ENCODE data around the gene RHBDL2. TPM values are rescaled to one million over a fixed set of nuclear protein-coding genes. Genes with fewer than 3 reads are reported as not detected.

The RHBDL2 gene
- total and polyA plus RNA-seq, 10 of the 15 experiments (the other 5 are each of a cell fraction or from before 2014, with no cell fraction given) = 0.05 TPM; not detected in 9

DNA sequence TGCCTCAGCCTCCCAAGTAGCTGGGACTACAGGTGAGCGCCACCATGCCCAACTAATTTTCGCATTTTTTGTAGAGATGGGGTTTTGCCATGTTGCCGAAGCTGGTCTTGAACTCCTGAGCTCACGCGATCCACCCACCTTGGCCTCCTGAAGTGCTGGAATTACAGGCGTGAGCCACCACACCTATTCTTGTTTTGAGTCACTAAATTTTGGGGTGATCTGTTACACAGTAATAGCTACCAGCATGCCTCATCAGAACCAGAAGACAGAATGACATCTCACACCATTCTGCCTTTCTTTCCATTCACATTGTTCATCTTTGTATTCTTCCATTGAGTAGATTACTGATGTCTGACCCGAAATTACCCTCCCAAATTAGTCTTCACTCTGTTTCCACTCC is 9.1 kb downstream of the RHBDL2 start:
- CTCF ChIA-PET = interaction anchor here (1.5 kb wide), 1 partner anchor 31 kb away, joined by 3 read pairs; no protein-coding TSS in a partner anchor
- FAIRE-seq = no peak

DNA sequence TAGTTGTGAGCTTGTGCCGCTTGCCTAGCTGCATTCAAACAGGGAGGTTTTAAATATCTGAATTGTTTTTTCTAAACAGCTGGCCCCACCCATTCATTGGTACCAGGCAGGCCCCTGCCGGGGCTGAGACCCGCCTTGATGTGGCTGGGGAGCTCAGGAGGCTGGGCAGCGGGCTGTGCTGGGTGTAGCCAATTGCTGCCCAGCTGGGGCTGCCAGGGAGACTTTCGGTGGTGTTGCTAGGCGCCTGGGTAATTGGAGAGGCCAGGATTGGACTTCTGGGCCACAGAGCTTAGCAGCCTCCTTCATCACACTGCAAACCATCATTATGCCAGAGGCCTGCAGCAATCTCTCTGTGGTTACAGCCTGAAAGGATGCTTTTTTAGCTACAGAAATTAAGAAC is 12.2 kb downstream of the RHBDL2 start:
- CTCF ChIA-PET = interaction anchor here (0.9 to 1.0 kb wide), 2 partner anchors 14 to 160 kb away, joined by 3 to 4 read pairs; no protein-coding TSS in a partner anchor

More for the DNA sequence above, 9.1 kb downstream of the RHBDL2 start:
- DNase-seq (ENCODE audit: low read depth, low spot score) = no peak
- in situ Hi-C loops (cut with MboI) (no loop called here), intact Hi-C loops (cut with micrococcal nuclease; ENCODE audit: unreplicated experiment) (no loop called here)
- no peak overlapping the region for H3K4me2 ChIP-seq (ENCODE audit: control insufficient read depth, insufficient read depth)
- no peaks in the 10 kb centered on the region for H3K4me1 ChIP-seq (ENCODE audit: control insufficient read depth, insufficient read depth, low read length)
- H3K4me3 ChIP-seq = no peak overlapping the region
- ChIA-PET SMC1A (ENCODE audit: uncharacterized antibody, unreplicated experiment) (interaction anchor here (0.6 to 0.9 kb wide), 2 partner anchors 18 to 128 kb away, joined by 3 to 4 read pairs; no protein-coding TSS in a partner anchor), POLR2A (no interaction called here), RAD21 (ENCODE audit: unreplicated experiment) (no interaction called here)
- H2AFZ ChIP-seq (ENCODE audit: control insufficient read depth, low read depth, low read length) = no peak overlapping the region
- H3K79me2 ChIP-seq (ENCODE audit: control insufficient read depth, insufficient read depth, low read length) = no peaks in the 10 kb centered on the region
- ATAC-seq = no peak
- H3K9me3 ChIP-seq (replicated peaks; ENCODE audit: control insufficient read depth, insufficient read depth, low read length) = no peaks in the 10 kb centered on the region
- no peaks in the 10 kb centered on the region for H4K20me1 ChIP-seq (ENCODE audit: control insufficient read depth, insufficient read depth)
- TF ChIP-seq ZNF274 (IDR thresholded peaks at IDR 0.05; ENCODE audit: insufficient read depth, insufficient read length) (no peak), ASH2L (IDR thresholded peaks at IDR 0.05; ENCODE audit: borderline replicate concordance, low read depth) (no peak), LARP7 (IDR thresholded peaks at IDR 0.05) (no peak), SREBF1 (IDR thresholded peaks at IDR 0.05; ENCODE audit: low read length) (no peak), TCF12 (IDR thresholded peaks at IDR 0.05; ENCODE audit: low read depth, low read length) (no peak), SUPT20H (IDR thresholded peaks at IDR 0.05; ENCODE audit: borderline replicate concordance, control insufficient read depth, low read depth, low read length) (no peak), BRCA1 (IDR thresholded peaks at IDR 0.05; ENCODE audit: low read depth, low read length) (no peak), ESRRA (IDR thresholded peaks at IDR 0.05; ENCODE audit: low read length) (no peak), MEF2A (IDR thresholded peaks at IDR 0.05; ENCODE audit: insufficient read depth, low read depth, low read length) (no peak)
- TF ChIP-seq, protein P1, sequence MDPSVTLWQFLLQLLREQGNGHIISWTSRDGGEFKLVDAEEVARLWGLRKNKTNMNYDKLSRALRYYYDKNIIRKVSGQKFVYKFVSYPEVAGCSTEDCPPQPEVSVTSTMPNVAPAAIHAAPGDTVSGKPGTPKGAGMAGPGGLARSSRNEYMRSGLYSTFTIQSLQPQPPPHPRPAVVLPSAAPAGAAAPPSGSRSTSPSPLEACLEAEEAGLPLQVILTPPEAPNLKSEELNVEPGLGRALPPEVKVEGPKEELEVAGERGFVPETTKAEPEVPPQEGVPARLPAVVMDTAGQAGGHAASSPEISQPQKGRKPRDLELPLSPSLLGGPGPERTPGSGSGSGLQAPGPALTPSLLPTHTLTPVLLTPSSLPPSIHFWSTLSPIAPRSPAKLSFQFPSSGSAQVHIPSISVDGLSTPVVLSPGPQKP (IDR thresholded peaks at IDR 0.05; ENCODE audit: low read depth, low read length) = no peak
- no peak overlapping the region for H3K9ac ChIP-seq (ENCODE audit: control insufficient read depth, insufficient read depth, low read length)
- BruUV-seq (replicated peaks) = no TSS peak
- H3K27me3 ChIP-seq (replicated peaks in 1 of 2; ENCODE audit: control insufficient read depth in 2 of 2, insufficient read depth in 2 of 2, low read length in 1 of 2) = no peaks in the 10 kb centered on the region
- 43% methylated on average over 7 of the region's 7 CpGs for WGBS (ENCODE audit: insufficient coverage, insufficient replicate concordance, low lambda C conversion rate, missing lambda C conversion rate)
- no peaks in the 10 kb centered on the region for H3K36me3 ChIP-seq (ENCODE audit: control insufficient read depth in 2 of 2, insufficient read depth in 2 of 2, low read length in 1 of 2)
- H3K27ac ChIP-seq (ENCODE audit: control insufficient read depth, insufficient read depth) = no peak overlapping the region

More for the DNA sequence above, 12.2 kb downstream of the RHBDL2 start:
- H2AFZ ChIP-seq (ENCODE audit: control insufficient read depth, low read depth, low read length) = no peak overlapping the region
- BruUV-seq (replicated peaks) = no TSS peak
- WGBS (ENCODE audit: insufficient coverage, insufficient replicate concordance, low lambda C conversion rate, missing lambda C conversion rate) = 28% methylated on average over 6 of the region's 6 CpGs
- H3K4me3 ChIP-seq = no peak overlapping the region
- H3K9me3 ChIP-seq (replicated peaks; ENCODE audit: control insufficient read depth, insufficient read depth, low read length) = no peaks in the 10 kb centered on the region
- H3K27ac ChIP-seq (ENCODE audit: control insufficient read depth, insufficient read depth) = no peak overlapping the region
- TF ChIP-seq RUNX3 (IDR thresholded peaks at IDR 0.05; ENCODE audit: low read length) = peak; percentile 8; the same call in 1 of the 2 replicates
- TF ChIP-seq, protein P2, sequence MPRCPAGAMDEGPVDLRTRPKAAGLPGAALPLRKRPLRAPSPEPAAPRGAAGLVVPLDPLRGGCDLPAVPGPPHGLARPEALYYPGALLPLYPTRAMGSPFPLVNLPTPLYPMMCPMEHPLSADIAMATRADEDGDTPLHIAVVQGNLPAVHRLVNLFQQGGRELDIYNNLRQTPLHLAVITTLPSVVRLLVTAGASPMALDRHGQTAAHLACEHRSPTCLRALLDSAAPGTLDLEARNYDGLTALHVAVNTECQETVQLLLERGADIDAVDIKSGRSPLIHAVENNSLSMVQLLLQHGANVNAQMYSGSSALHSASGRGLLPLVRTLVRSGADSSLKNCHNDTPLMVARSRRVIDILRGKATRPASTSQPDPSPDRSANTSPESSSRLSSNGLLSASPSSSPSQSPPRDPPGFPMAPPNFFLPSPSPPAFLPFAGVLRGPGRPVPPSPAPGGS (IDR thresholded peaks at IDR 0.05; ENCODE audit: borderline replicate concordance, insufficient read depth, low read depth, low read length, poor library complexity, severe bottlenecking) = no peak
- DNase-seq (ENCODE audit: low read depth, low spot score) (no peak), FAIRE-seq (no peak), ATAC-seq (peak; percentile 46)
- intact Hi-C loops (cut with micrococcal nuclease; ENCODE audit: unreplicated experiment) (no loop called here), in situ Hi-C loops (cut with MboI) (no loop called here)
- H3K27me3 ChIP-seq (replicated peaks in 1 of 2; ENCODE audit: control insufficient read depth in 2 of 2, insufficient read depth in 2 of 2, low read length in 1 of 2) = no peaks in the 10 kb centered on the region
- H3K9ac ChIP-seq (ENCODE audit: control insufficient read depth, insufficient read depth, low read length) = no peak overlapping the region
- ChIA-PET POLR2A (no interaction called here), RAD21 (ENCODE audit: unreplicated experiment) (no interaction called here), SMC1A (ENCODE audit: uncharacterized antibody, unreplicated experiment) (interaction anchor here (0.8 to 1.0 kb wide), 2 partner anchors 163 to 678 kb away, joined by 3 to 5 read pairs; no protein-coding TSS in a partner anchor)
- no peaks in the 10 kb centered on the region for H3K79me2 ChIP-seq (ENCODE audit: control insufficient read depth, insufficient read depth, low read length)
- no peak overlapping the region for H3K4me2 ChIP-seq (ENCODE audit: control insufficient read depth, insufficient read depth)
- no peaks in the 10 kb centered on the region for H3K4me1 ChIP-seq (ENCODE audit: control insufficient read depth, insufficient read depth, low read length)
- H3K36me3 ChIP-seq (ENCODE audit: control insufficient read depth in 2 of 2, insufficient read depth in 2 of 2, low read length in 1 of 2) = no peaks in the 10 kb centered on the region
- H4K20me1 ChIP-seq (ENCODE audit: control insufficient read depth, insufficient read depth) = no peaks in the 10 kb centered on the region
